Measurements from ENCODE around the gene SSU72.
"Not testable (repeated sequence)": the region's sequence is repeated elsewhere in the genome, so short reads cannot be mapped to it uniquely, and the experiment has no call there.

The SSU72 gene

DNA sequence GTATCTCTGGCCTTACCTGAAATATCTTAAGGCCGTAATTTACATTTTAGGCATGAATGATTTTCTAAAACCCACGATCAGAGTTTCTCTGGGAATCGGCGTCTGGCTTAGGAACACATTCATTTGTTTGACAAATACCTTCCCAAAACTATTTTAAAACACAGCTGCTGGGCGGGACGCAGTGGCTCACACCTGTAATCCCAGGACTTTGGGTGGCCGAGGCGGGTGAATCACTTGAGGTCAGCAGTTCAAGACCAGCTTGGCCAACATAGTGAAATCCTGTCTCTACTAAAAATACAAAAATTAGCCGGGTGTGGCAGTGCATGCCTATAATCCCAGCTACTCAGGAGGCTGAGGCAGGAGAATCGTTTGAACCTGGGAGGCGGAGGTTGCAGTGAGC, 17.7 kb downstream of the SSU72 start:
- DNase-seq, result not testable (repeated sequence)

GRCh38 chr1:1556505-1556904, 18.2 kb downstream of the SSU72 start:
- no peak for DNase-seq

- DNase-seq, result no peak
Measured at GRCh38 chr1:1554926-1555915, 19.4 kb downstream of the SSU72 start.

DNA sequence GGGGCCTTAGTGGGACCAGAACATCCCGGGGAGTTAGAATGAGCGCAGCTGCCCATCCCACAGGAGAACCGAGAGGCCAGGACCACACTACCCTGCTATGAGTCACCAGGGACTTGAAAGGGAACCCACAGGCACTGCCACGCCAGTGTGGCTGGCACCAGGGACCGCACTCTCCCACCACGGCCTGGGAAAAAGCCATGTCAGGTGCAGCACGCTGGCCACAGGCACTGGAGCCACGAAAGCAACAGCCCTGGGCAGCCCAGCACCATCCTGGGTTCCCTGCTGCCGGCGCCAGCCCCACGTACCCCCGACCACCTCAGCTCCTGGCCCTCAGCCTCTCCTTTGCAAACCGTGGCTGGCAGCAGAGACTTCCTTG, 20.1 kb downstream of the SSU72 start:
- DNase-seq, result no peak

GRCh38 chr1:1553821-1554494, 20.7 kb downstream of the SSU72 start:
- DNase-seq, result no peak

DNA sequence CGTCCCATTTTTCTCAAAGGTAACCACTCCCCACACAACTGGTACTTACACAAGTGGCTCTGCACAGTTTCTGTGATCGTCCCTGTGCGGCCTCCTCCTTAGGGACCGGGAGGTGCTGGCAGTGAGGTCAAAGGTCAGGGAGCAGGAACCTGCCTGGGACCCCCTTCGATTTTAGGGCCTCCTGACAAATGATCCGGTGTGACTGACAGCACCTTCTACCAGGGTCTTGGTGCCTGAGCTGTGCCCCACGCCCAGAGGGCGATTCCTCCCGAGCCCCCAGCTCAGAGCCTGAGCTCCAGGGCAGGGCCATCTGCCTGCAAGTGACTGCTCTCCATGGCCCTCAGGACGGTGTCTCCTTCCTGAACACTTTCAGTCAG, 22.4 kb downstream of the SSU72 start:
- DNase-seq, result no peak

GRCh38 chr1:1551524-1552262, 23.0 kb downstream of the SSU72 start:
- no peak for DNase-seq

DNA sequence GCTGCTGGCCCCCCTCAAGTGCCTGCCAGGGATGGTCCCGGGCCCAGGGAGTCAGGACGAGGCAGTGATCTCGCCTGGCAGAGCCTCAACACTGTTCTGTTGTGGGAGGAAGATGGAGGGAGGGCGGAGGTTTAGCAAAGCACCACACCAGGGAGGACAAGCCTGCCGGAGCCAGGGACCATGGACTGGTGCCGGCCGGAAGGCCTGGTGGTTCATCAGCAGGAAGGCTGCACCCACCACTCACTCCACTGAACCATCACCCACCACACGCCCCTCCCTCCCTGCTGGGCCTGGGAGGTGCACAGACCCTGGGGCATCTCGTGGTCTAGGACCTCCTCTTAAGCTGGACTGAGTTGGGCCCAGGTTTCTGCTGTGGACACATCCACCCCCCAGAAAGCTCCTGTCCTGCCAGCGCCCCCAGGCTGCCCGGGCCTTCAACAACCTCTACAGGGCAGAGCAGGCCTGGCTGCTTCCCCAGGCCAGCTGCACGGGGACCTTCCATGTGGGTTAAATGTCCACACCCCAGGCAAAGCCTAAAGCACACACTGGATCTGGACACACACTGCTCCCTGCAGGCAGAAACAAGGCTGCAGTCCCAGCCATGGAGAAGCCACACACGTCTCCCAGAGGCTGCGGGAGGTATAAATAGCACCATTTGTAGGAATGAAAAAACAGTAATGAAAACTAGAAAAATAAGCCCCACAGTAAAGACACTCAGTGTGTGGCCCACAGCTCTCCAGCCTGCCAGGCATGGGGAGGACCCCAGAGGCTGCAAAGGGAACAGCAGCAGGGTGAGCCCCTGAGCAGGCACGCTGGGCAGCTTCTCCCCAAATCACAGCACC, 23.9 kb downstream of the SSU72 start:
- no peak for DNase-seq

GRCh38 chr1:1550087-1550486, 24.6 kb downstream of the SSU72 start:
- DNase-seq, result no peak

DNA sequence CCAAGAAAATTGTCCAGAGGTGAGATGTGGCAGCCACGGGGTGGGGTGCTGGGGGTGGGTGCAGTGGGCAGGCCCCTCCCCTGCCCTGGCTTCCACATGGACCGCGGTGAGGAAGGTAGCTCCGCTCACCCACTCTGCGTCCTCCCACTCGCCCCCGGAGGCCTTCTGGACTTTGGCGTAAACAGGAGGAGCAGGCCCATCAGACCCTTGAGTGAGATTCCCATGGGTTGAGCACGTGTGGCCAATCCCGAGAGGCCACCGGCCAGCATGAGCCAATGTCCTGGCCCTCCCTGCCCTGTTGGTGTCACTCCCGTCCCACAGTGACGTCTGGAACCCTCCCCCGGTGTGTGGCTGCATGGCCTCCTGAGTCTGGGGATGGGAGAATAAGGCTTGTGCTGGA, 26.1 kb downstream of the SSU72 start:
- DNase-seq, result no peak

GRCh38 chr1:1547476-1547875, 27.2 kb downstream of the SSU72 start:
- DNase-seq, result no peak

- DNase-seq, result no peak
Measured at GRCh38 chr1:1547011-1547410, 27.7 kb downstream of the SSU72 start.

GRCh38 chr1:1545946-1546737, 28.5 kb downstream of the SSU72 start:
- no peak for DNase-seq

DNA sequence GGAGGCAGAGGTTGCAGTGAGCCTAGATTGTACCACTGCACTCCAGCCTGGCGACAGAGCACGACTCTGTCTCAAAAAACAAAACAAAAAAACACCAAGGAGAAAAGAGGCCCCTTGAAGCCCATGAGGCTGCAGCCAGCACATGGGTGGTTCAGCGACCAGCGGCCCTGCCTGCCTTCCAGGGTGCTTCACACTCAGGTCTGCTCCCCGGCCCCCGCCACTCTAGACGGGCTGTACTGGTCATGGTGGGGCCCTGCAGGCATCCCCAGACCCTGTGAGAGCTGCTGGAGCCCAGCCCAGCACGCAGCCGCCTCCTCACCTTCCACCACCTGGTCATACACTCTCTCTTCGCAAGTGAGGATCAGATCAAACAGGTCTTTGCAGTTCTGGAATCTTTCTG, 30.1 kb downstream of the SSU72 start:
- DNase-seq, result no peak

DNA sequence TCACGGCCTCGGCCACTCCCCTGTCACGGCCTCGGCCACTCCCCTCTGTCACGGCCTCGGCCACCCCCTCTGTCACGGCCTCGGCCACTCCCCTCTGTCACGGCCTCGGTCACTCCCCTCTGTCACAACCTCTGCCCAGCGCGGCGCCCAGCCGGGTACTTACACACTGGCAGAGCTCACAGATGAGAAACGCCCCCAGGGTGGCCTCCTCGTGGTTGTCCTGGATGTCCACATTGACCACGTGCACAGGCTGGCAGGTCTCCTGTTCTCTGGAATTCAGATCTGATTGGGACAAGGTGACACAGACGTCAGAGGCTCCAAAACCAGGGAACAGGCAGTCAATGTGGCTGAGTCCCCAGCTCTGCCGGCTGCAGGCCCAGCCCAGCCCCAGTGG, 31.0 kb downstream of the SSU72 start:
- DNase-seq, result no peak

DNA sequence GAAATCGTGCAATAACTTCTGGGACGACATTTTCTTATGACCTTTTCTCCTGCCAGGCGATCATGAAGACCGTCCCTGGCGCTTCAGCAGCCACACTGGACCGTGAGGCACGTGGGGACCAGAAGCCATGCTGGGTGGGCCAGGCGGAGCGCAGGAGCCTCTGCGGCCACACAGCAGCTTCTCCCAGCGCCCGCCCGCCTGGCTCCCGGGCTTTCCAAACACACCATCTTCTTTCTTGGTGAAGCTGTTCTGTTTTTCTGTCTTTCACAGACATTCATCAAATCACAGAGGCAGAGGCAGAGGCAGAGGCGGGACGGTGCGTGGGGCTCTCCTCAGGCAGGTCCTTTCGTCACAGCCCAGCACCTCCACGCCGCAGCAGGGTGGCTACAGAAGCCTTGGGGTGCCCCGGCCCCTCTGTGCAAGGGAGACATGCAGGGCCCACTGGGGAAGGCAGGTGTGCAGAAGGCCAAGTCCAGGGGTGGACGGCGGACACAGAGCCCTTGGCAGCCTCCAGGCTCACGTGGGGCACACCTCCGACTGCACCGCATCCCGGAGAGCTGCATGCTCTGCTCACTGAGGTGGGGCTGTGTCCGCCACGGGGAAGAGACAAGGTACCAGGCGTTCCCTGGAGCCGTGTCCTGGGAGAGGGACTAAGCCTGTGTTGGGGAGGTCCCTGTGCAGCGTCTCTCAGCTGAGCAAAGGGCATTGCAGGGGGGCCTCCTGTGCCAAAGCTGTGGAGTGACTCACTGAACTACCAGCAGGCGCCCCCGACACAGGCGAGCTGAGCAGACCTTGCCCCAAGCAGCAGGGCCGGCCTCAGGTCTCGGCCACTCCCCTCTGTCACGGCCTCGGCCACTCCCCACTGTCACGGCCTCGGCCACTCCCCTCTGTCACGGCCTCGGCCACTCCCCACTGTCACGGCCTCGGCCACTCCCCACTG, 31.6 kb downstream of the SSU72 start:
- DNase-seq, result no peak

GRCh38 chr1:1541956-1542765, 32.5 kb downstream of the SSU72 start:
- no peak for DNase-seq

DNA sequence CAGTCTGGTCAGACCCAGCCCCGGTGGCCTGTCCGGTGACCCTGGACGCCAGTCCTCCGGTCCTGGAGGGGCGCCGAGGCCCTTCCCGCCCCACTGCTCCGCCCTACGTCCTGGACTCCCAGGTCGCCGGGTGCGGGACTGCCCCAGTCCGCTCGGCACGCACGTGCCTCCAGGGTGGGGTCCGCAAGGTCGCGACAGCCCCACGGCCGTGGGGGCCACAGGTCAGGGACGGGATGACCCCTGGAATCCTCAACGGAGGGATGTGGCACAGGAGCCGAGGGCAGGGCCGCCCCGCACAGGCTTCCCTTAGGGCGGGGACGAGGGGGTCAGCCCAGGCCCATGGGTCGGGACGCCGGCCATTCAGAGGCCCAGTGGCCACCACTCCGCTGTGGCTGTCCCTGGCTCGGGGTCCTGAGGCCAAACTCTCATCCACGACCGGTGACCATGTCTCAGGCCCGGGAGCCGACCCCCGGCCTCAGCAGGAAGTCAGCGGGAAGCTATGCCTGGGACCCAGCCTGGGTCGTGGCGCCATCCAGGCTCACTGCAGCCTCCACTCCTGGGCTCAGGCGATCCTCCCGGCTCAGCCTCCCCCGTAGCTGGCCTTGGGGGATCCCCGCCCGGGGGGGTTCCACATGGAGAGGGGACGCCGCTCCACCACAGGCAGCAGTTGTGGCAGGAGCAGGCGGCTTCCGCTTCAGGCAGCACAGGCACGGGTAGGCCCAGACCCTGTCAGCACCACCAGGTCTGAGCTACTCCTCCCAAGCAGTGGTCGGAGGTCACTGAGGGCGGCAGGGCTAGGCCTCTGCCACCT, 33.6 kb downstream of the SSU72 start:
- no peak for DNase-seq
